ENCODE results near the gene GRAP. TPM values are rescaled to one million over a fixed set of nuclear protein-coding genes. Genes with fewer than 3 reads are reported as not detected.

Gene GRAP
- total and polyA plus RNA-seq, 12 donors: 0.99 to 3.7 (median 2.3) TPM

DNA sequence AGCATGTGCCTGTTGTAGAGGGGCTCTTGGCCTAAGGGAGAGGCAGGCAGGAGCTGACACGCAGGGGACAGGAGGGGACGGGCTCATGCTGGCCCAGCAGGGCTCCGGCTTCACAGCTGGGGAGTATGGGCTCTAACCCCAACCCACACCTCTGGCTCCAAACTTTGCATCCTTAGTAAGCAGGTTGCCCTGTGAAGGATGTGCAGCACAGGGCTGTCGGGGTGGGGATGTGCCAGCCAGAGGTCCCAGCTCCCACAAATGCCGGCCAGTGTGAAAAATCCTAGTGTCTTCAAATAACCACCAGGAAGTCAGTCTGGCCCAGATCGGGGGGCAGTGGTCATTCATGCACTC, 28.2 kb downstream of the GRAP start:
- TF ChIP-seq, protein P1, sequence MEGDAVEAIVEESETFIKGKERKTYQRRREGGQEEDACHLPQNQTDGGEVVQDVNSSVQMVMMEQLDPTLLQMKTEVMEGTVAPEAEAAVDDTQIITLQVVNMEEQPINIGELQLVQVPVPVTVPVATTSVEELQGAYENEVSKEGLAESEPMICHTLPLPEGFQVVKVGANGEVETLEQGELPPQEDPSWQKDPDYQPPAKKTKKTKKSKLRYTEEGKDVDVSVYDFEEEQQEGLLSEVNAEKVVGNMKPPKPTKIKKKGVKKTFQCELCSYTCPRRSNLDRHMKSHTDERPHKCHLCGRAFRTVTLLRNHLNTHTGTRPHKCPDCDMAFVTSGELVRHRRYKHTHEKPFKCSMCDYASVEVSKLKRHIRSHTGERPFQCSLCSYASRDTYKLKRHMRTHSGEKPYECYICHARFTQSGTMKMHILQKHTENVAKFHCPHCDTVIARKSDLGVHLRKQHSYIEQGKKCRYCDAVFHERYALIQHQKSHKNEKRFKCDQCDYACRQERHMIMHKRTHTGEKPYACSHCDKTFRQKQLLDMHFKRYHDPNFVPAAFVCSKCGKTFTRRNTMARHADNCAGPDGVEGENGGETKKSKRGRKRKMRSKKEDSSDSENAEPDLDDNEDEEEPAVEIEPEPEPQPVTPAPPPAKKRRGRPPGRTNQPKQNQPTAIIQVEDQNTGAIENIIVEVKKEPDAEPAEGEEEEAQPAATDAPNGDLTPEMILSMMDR (IDR thresholded peaks at IDR 0.05): no peak
- no peak for ATAC-seq
- no peak overlapping the region for H3K4me3 ChIP-seq
- peaks cover 0 to 5% (median 0%) of the 10 kb centered on the region in 9 donors for H3K36me3 ChIP-seq
- 82 to 87% methylated on average over 6 of the region's 6 CpGs for WGBS, 2 donors
- peaks cover 0 to 8% (median 0%) of the 10 kb centered on the region in 7 donors for H3K27me3 ChIP-seq
- no peak overlapping the region for H3K27ac ChIP-seq
- H3K4me1 ChIP-seq: no peaks in the 10 kb centered on the region
- no peaks in the 10 kb centered on the region for H3K9me3 ChIP-seq
- DNase-seq: no peak
- intact Hi-C loops (cut with DNase I): no loop called here

DNA sequence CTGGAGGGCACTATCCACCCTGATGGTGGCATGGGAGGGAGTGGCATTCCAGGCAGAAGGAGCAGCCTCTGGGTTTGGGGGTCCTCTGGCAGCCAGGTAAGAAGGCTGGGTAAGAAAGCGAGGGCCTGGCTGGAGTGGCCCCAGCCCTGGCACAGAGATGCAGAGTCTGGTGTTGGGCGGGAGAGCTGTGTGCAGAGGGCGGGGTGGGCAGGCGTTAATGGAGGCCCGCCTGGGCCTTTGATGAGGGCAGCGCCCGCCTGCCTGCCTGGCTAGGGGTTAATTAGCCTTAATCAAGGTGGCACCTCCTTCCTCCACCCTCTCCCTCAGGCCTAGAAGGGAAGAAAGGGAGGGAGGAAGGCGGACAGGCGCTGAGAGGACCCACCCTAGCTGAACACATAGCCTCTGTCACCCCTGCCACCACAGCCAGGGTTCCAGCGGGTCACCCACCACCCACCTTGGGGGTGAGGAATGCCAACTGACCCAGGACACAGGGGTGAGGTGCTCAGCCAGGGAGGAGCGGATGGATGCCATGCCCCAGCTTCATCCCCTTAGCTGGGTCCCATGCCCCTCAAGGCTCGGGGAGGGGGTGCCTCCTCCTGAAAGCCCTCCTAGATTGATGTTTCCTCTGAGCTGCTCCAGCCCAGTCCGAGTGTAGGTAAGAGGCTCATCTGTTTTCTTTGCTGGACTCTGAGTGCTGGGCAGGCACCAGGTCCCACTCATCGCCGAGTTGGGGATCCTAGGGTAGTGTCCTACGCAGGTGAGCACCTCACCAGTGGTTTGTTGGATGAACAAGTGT, 28.8 kb downstream of the GRAP start:
- DNase-seq (no peak), ATAC-seq (peak in 1 of 8 donors; percentile 8)
- peaks cover 0 to 8% (median 0%) of the 10 kb centered on the region in 7 donors for H3K27me3 ChIP-seq
- no peak overlapping the region for H3K27ac ChIP-seq
- no peak overlapping the region for H3K4me3 ChIP-seq
- H3K4me1 ChIP-seq: no peaks in the 10 kb centered on the region
- no peaks in the 10 kb centered on the region for H3K9me3 ChIP-seq
- TF ChIP-seq, protein P1 (IDR thresholded peaks at IDR 0.05): no peak
- intact Hi-C loops (cut with DNase I): no loop called here
- H3K36me3 ChIP-seq: peaks cover 0 to 5% (median 0%) of the 10 kb centered on the region in 9 donors
- WGBS, 2 donors: 81 to 83% methylated on average over 16 of the region's 16 CpGs

DNA sequence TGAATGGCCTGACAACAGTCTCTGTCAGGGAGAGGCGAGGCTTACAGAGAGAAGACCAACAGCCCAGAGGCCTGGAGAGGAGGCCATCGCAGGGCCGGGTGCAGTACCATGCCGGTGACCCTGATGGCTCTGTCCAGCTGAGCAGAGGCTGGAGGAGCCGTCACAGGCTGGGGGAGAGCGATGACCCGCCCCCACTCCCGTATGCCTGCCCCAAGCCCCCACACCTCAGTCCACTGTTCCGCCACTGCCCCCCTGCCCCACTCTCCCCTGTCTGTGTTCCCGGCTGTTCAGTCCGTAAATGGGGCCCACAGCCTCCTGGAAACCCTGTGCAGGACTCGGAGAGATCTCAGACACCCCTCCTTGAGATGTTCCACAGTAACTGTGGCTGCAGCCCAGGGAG, 29.4 kb downstream of the GRAP start:
- H3K4me3 ChIP-seq: no peak overlapping the region
- ATAC-seq: no peak
- peaks cover 0 to 5% (median 0%) of the 10 kb centered on the region in 9 donors for H3K36me3 ChIP-seq
- TF ChIP-seq, protein P1 (IDR thresholded peaks at IDR 0.05): no peak
- no peaks in the 10 kb centered on the region for H3K4me1 ChIP-seq
- no peak overlapping the region for H3K27ac ChIP-seq
- WGBS, 2 donors: 75 to 79% methylated on average over 12 of the region's 12 CpGs
- DNase-seq: no peak
- no peaks in the 10 kb centered on the region for H3K9me3 ChIP-seq
- intact Hi-C loops (cut with DNase I): no loop called here
- peaks cover 0 to 8% (median 0%) of the 10 kb centered on the region in 7 donors for H3K27me3 ChIP-seq

DNA sequence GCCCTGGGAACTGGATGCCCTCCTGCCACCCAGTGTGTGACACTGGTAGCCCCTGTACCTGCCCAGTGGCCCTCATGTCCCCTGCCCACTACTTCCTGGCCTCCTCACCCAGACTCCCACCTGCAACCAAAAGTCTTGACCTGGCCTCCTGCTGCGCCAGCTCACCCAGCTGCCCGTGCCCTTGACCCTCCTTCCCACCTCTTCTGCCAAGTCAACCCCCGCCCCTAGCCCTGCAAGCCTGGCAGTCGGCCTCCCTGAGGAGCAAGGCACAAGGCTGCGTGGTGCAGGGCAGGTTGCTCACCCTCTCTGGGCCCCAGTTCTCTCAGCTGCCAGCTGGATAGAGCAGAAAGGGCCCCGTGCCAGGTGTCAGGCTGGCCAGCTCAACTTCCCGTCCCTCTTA, 29.9 kb downstream of the GRAP start:
- Histone ChIP-seq H3K9me3 (no peaks in the 10 kb centered on the region), H3K4me3 (no peak overlapping the region), H3K36me3 (peaks cover 0 to 5% (median 0%) of the 10 kb centered on the region in 9 donors), H3K4me1 (no peaks in the 10 kb centered on the region), H3K27me3 (peaks cover 0 to 8% (median 0%) of the 10 kb centered on the region in 7 donors), H3K27ac (no peak overlapping the region)
- intact Hi-C loops (cut with DNase I): no loop called here
- DNase-seq (no peak), ATAC-seq (no peak)
- WGBS, 2 donors: 76 to 81% methylated on average over 7 of the region's 7 CpGs
- TF ChIP-seq, protein P1 (IDR thresholded peaks at IDR 0.05): no peak
